HL-60 (cell line): ENCODE data around the gene PPIL1.

Source experiments
- GABPA ChIP-seq: IDR thresholded peaks from 2 replicates; pipeline ENCODE4 v1.6.1; 2012; ENCODE audit warnings: low read depth
- POLR2AphosphoS5 ChIP-seq: IDR thresholded peaks from 2 replicates; pipeline ENCODE4 v1.6.1; 2012; ENCODE audit warnings: low read depth
- SPI1 ChIP-seq: IDR thresholded peaks from 2 replicates; pipeline ENCODE4 v1.6.1; 2012; ENCODE audit warnings: low read depth, mild to moderate bottlenecking, borderline replicate concordance
- TF ChIP-seq, protein P1 (sequence below): IDR thresholded peaks from one replicate; pipeline ENCODE4 v1.5.1; 2011; ENCODE audit warnings: low read length, control low read depth, inconsistent platforms; ENCODE audit not compliant: insufficient read depth
- TF ChIP-seq, protein P2 (sequence below): IDR thresholded peaks from 2 replicates; pipeline ENCODE4 v1.6.1; 2012; ENCODE audit warnings: low read depth; ENCODE audit not compliant: insufficient replicate concordance

DNA sequence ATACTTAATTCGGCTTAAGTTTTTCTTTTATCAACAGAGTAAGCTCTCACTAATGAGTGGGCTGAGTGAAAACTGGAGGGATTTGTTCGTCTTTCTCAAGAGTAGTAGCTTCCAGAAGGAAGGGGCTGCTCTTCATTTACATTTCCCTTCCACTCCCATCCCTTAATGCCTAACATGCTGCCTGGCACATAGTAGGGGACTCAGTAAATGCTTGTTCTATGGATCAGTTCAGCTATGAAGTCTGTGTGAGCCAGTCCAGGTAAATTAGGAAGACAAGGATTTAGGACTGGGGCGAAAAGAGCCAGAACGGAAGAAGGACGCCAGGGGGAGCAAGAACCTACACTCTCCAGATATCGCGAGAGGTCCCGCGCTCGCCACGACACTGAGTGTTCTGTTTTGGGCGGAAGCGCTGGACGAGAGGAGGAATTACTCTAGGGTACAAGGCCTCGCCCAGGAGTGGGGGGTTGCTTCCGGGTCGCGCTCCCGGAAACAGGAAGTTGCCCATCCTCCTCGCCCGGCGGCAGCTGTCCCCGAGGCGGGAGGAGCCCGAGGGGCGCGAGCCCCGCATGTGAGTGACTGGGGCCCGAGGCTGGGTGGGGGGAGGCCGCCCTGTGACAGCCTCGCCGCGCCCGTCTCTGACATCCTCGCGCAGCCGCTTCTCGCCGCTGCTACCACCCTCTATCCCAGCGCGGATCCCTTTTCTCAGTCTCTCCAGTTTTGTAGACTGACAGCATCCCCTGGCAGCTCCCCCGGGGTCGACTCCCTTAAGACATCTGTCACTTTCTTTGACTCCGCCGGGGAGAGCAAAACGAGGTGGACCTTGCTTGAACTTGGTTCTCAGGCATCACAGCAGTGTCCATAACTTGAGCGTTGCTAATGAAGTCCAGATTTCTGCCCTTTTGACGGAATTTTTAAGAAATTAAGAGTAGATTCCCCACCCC is 11.1 kb upstream of the PPIL1 start, which contains the start of gene C6orf89:
- TF ChIP-seq, protein P1, sequence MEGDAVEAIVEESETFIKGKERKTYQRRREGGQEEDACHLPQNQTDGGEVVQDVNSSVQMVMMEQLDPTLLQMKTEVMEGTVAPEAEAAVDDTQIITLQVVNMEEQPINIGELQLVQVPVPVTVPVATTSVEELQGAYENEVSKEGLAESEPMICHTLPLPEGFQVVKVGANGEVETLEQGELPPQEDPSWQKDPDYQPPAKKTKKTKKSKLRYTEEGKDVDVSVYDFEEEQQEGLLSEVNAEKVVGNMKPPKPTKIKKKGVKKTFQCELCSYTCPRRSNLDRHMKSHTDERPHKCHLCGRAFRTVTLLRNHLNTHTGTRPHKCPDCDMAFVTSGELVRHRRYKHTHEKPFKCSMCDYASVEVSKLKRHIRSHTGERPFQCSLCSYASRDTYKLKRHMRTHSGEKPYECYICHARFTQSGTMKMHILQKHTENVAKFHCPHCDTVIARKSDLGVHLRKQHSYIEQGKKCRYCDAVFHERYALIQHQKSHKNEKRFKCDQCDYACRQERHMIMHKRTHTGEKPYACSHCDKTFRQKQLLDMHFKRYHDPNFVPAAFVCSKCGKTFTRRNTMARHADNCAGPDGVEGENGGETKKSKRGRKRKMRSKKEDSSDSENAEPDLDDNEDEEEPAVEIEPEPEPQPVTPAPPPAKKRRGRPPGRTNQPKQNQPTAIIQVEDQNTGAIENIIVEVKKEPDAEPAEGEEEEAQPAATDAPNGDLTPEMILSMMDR, result peak; percentile 56
- peak; percentile 96 for TF ChIP-seq GABPA
- TF ChIP-seq, protein P2, sequence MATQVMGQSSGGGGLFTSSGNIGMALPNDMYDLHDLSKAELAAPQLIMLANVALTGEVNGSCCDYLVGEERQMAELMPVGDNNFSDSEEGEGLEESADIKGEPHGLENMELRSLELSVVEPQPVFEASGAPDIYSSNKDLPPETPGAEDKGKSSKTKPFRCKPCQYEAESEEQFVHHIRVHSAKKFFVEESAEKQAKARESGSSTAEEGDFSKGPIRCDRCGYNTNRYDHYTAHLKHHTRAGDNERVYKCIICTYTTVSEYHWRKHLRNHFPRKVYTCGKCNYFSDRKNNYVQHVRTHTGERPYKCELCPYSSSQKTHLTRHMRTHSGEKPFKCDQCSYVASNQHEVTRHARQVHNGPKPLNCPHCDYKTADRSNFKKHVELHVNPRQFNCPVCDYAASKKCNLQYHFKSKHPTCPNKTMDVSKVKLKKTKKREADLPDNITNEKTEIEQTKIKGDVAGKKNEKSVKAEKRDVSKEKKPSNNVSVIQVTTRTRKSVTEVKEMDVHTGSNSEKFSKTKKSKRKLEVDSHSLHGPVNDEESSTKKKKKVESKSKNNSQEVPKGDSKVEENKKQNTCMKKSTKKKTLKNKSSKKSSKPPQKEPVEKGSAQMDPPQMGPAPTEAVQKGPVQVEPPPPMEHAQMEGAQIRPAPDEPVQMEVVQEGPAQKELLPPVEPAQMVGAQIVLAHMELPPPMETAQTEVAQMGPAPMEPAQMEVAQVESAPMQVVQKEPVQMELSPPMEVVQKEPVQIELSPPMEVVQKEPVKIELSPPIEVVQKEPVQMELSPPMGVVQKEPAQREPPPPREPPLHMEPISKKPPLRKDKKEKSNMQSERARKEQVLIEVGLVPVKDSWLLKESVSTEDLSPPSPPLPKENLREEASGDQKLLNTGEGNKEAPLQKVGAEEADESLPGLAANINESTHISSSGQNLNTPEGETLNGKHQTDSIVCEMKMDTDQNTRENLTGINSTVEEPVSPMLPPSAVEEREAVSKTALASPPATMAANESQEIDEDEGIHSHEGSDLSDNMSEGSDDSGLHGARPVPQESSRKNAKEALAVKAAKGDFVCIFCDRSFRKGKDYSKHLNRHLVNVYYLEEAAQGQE, result no peak
- TF ChIP-seq POLR2AphosphoS5, result peak; percentile 57
- peak; percentile 58; the same call in 1 of the 2 replicates for TF ChIP-seq SPI1
